Thyroid gland (tissue), 4 donors: Measurements from ENCODE around the gene NME8.

Experiments
- CTCF ChIP-seq, 6 experiments: fragments of 200-600 bp in 3 of 6; fragments of 450-650 bp in 3 of 6; sonication (generic) in 3 of 6; IDR thresholded peaks; one replicate each; pipeline ENCODE4 v1.5.1; 2016 to 2019; ENCODE audit warnings: antibody characterized with exemption in 6 of 6, mild to moderate bottlenecking in 2 of 6, inconsistent platforms in 1 of 6, moderate library complexity in 1 of 6
- POLR2A ChIP-seq, 2 donors: fragments of 450-650 bp; IDR thresholded peaks; one replicate each; pipeline ENCODE4 v1.6.1; 2017; ENCODE audit warnings: antibody characterized with exemption in 2 of 2, mild to moderate bottlenecking in 2 of 2, moderate library complexity in 1 of 2

DNA sequence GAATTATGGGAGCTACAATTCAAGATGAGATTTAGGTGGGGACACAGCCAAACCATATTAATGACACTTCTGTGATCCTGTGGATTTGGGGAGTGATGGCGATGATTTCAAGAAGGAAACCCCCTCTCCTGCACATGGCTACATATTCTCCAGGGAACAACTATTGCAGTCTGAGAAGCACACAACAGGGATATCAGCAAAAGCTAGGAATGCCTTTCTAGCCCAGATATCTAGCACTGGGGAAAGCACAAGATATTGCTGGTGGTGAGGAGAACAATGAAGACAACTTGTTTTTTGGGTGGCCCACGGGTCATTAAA lies 96.3 kb downstream of the NME8 start:
- TF ChIP-seq CTCF (IDR thresholded peaks at IDR 0.05) (no peak), POLR2A (IDR thresholded peaks at IDR 0.05) (no peak)
